Lower lobe of right lung (tissue), 2 donors: Measurements from ENCODE around the gene CSNK1D. TPM values are rescaled to one million over a fixed set of nuclear protein-coding genes. Genes with fewer than 3 reads are reported as not detected.
A peak's percentile ranks its signal among the peaks of the same experiment; 100 is the strongest.

ENCODE experiments used
- ATAC-seq, 2 donors: fragments of 200-7000 bp; cut with Tn5 transposase; one replicate each; pipeline ENCODE4 v1.9.1; 2020 to 2022; ENCODE audit warnings: mild to moderate bottlenecking in 2 of 2, moderate library complexity in 2 of 2
- DNase-seq: peaks from one replicate; pipeline ENCODE4 v3.0.0-alpha.2; 2020
- H3K27ac ChIP-seq: fragments of 200-600 bp; one replicate; pipeline ENCODE4 v1.8.0; 2022
- H3K27me3 ChIP-seq: fragments of 200-600 bp; one replicate; pipeline ENCODE4 v1.8.0; 2022; ENCODE audit warnings: low read depth
- H3K36me3 ChIP-seq: fragments of 200-600 bp; one replicate; pipeline ENCODE4 v1.8.0; 2022; ENCODE audit warnings: mild to moderate bottlenecking
- H3K4me1 ChIP-seq: fragments of 200-600 bp; one replicate; pipeline ENCODE4 v1.8.0; 2022
- H3K4me3 ChIP-seq: fragments of 200-600 bp; one replicate; pipeline ENCODE4 v1.8.0; 2022; ENCODE audit warnings: mild to moderate bottlenecking
- H3K9me3 ChIP-seq: fragments of 200-600 bp; one replicate; pipeline ENCODE4 v1.8.0; 2022
- intact Hi-C: fragments of 100-400 bp; cut with DNase I; formaldehyde crosslinking; loops from one replicate; pipeline ENCODE4 v1.11.0; 2022
- total RNA-seq: library from RNA; stranded (reverse); fragmentation: NEBNext Ultra II Directional; extraction: Animal tissue kit (Norgen Biotek cat#: 25700); gene quantifications from one replicate; pipeline ENCODE4 v1.2.1, GENCODE V29; 2021
- TF ChIP-seq, protein P1 (sequence below): fragments of 200-600 bp; IDR thresholded peaks from one replicate; pipeline ENCODE4 v1.8.0; 2022; ENCODE audit warnings: antibody characterized with exemption, mild to moderate bottlenecking
- donor health status: DM: no; HTN: yes; CAD: no; lungs with severe emphysema.

The CSNK1D gene
- total RNA-seq, 1 donor from 2014 or later, result 146 TPM

DNA sequence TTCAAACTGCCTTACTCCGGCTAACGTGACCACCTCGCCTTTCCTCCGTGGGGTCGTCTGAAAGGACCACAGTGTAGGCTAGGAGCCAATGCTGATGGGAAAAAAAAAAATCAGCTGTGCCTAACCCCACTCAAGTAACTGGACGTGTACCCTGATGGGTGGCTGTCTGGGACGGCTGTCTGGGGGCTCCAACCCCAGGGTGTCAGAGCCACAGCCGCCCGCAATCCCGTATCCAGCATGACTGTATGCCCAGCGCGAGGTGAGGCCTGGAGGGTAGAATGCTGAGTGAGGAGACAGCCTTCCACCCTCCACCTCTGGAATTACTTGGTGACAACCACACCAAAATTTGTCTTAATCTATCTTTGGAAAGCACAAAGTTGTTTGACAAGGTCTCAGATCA, 2.8 kb downstream of the CSNK1D start:
- ATAC-seq, result no peak
- TF ChIP-seq, protein P1, sequence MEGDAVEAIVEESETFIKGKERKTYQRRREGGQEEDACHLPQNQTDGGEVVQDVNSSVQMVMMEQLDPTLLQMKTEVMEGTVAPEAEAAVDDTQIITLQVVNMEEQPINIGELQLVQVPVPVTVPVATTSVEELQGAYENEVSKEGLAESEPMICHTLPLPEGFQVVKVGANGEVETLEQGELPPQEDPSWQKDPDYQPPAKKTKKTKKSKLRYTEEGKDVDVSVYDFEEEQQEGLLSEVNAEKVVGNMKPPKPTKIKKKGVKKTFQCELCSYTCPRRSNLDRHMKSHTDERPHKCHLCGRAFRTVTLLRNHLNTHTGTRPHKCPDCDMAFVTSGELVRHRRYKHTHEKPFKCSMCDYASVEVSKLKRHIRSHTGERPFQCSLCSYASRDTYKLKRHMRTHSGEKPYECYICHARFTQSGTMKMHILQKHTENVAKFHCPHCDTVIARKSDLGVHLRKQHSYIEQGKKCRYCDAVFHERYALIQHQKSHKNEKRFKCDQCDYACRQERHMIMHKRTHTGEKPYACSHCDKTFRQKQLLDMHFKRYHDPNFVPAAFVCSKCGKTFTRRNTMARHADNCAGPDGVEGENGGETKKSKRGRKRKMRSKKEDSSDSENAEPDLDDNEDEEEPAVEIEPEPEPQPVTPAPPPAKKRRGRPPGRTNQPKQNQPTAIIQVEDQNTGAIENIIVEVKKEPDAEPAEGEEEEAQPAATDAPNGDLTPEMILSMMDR, result no peak
- Histone ChIP-seq H3K27me3 (no peaks in the 10 kb centered on the region), H3K4me1 (peaks cover 80% of the 10 kb centered on the region), H3K27ac (no peak overlapping the region), H3K9me3 (no peaks in the 10 kb centered on the region), H3K36me3 (peaks cover 60% of the 10 kb centered on the region), H3K4me3 (no peak overlapping the region)
- DNase-seq, result no peak
- intact Hi-C loops, result no loop called here

DNA sequence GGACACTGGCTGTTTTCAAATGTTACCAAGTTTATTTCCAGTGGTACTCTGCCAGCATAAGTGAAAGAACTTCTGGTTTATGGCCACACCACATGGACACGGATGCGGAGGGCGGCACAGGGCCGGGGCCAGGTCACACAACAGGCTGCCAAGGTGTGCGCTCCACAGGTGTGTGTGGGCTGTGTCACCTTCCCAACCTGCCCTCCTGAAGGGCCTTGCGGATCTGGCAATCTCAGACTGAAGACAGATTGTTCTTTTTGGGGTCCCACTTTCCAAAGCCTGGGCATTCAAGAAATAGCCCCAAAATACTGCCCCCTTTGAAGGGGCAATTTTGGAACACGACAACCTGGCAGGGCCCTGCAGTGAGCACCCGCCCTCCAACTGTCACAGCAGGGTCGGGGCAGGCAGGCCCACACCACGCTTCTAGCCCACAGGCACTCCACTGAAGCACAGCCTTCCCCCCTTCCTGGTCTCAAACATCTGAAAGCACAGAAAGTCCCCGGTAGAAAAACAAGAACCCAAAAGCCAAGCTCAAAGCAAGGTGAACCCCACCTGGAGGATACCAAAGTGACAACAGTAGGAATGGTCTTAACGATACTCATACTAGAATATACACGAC, 3.5 kb downstream of the CSNK1D start:
- no peak overlapping the region for H3K27ac ChIP-seq
- DNase-seq (no peak), ATAC-seq (no peak)
- peaks cover 84% of the 10 kb centered on the region for H3K4me1 ChIP-seq
- H3K9me3 ChIP-seq, result no peaks in the 10 kb centered on the region
- TF ChIP-seq, protein P1, result no peak
- H3K4me3 ChIP-seq, result no peak overlapping the region
- intact Hi-C loops, result no loop called here
- H3K36me3 ChIP-seq, result peaks cover 67% of the 10 kb centered on the region
- no peaks in the 10 kb centered on the region for H3K27me3 ChIP-seq

DNA sequence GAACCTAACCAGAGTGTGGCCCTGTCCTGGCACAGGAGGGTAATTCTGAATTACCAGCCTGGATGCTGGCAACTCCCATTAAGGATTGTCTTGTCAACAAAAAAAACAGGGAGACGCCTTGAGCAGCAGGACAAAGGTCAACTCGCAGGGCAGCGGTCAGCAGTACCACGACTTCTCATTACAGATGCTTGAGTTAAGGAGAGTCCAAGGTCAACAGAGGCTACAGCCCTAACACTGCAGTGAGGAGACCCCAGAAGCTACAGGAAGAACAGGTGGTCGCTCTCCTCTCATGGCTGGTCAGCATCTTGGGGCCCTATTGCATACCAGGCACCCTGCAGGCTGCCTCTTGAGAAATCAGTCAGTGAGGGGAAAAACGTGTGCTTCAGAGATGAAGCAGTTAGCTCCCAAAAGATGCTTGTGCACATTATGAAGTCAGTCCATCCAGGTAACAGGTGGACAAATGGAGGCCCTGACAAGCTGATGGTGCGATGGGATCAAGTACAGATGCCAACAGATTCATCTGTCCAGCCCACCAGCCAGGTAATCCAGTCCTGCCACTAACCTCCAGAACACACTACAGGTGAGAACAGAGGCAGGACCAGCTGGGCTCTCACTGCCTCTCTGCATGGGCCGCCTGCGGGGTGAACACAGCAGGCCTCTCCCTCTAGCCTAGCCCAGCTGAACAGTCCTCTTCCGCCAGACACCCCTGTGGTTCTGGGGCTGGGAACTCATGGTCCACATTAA, 4.2 kb downstream of the CSNK1D start:
- Histone ChIP-seq H3K9me3 (no peaks in the 10 kb centered on the region), H3K36me3 (peaks cover 73% of the 10 kb centered on the region), H3K27ac (peak overlapping the region; percentile 18), H3K4me3 (no peak overlapping the region), H3K4me1 (peaks cover 79% of the 10 kb centered on the region), H3K27me3 (no peaks in the 10 kb centered on the region)
- TF ChIP-seq, protein P1, result no peak
- intact Hi-C loops, result no loop called here
- ATAC-seq, result no peak
- no peak for DNase-seq

DNA sequence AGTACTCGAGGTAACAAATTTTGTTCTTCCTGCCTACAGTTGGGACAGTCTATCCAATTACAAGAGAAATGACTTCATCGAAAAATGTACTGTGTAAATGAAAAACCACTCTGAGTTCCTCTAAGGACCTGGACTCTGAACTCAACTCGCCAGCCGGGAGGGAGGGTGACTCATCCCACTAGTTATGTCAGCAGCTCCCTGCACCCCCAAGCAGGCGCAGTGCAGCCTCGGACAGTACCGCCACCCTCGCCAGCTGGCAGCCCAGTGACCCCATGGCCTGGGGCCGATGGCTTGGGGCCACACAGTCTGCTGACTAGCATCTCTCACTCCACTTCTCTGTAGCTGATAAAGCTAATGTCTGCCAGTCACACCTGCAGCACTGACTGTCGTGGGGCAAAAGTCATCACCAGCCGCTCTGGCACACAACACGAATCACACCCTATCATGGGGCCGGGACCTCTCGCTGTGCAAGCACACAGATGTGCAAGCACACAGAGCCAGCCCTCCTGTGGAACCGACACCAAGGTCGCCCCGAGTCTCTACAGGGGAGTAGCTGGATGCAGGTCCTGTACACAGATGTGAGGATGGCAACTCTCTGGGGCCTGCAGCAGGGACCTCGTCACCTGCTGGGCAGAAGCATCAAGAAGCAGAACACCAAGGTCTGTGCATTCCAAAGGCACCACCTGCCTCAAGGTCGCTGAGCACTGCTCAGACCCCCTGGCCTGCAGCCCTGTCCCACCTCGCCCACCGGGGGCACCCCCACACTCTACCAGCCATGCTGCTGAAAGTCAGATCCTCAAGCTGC, 5.7 kb downstream of the CSNK1D start:
- no peaks in the 10 kb centered on the region for H3K9me3 ChIP-seq
- DNase-seq (peak; percentile 94), ATAC-seq (peak; percentile 95 to 96)
- TF ChIP-seq, protein P1, result no peak
- peak overlapping the region; percentile 88 for H3K27ac ChIP-seq
- no peaks in the 10 kb centered on the region for H3K27me3 ChIP-seq
- H3K36me3 ChIP-seq, result peaks cover 89% of the 10 kb centered on the region
- intact Hi-C loops, result no loop called here
- peak overlapping the region; percentile 22 for H3K4me3 ChIP-seq
- H3K4me1 ChIP-seq, result peaks cover 78% of the 10 kb centered on the region

DNA sequence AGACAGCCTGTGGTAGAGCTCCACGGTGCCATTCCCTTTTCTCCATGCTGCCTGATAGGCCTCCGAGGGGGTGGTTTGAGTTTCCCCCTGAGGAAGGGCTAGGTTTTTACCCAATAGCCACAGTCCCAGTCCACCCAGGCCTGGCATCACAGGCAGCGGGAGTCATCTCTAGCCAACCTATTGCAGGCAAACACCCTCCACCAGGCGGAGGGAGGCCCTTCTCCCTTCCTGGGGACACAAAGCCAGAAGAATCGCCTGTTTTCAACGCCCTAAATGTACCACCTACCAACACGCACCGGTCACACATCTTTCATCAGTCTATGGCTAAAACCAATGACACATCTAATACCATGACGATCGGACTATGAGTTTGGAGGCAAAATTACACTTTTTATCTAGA, 7.4 kb downstream of the CSNK1D start:
- DNase-seq (peak; percentile 37), ATAC-seq (no peak)
- Histone ChIP-seq H3K4me1 (peaks cover 71% of the 10 kb centered on the region), H3K4me3 (no peak overlapping the region), H3K36me3 (peaks cover 94% of the 10 kb centered on the region), H3K9me3 (no peaks in the 10 kb centered on the region), H3K27ac (peak overlapping the region; percentile 88), H3K27me3 (no peaks in the 10 kb centered on the region)
- TF ChIP-seq, protein P1, result no peak
- intact Hi-C loops, result no loop called here
